Lower lobe of right lung (tissue), 2 donors: Measurements from ENCODE around the gene SLC11A1. TPM values are rescaled to one million over a fixed set of nuclear protein-coding genes. Genes with fewer than 3 reads are reported as not detected.

Source experiments
- ATAC-seq, 2 donors: fragments of 200-7000 bp; cut with Tn5 transposase; one replicate each; pipeline ENCODE4 v1.9.1; 2020 to 2022; ENCODE audit warnings: mild to moderate bottlenecking in 2 of 2, moderate library complexity in 2 of 2
- DNase-seq: peaks from one replicate; pipeline ENCODE4 v3.0.0-alpha.2; 2020
- H3K27ac ChIP-seq: fragments of 200-600 bp; one replicate; pipeline ENCODE4 v1.8.0; 2022
- H3K27me3 ChIP-seq: fragments of 200-600 bp; one replicate; pipeline ENCODE4 v1.8.0; 2022; ENCODE audit warnings: low read depth
- H3K36me3 ChIP-seq: fragments of 200-600 bp; one replicate; pipeline ENCODE4 v1.8.0; 2022; ENCODE audit warnings: mild to moderate bottlenecking
- H3K4me1 ChIP-seq: fragments of 200-600 bp; one replicate; pipeline ENCODE4 v1.8.0; 2022
- H3K4me3 ChIP-seq: fragments of 200-600 bp; one replicate; pipeline ENCODE4 v1.8.0; 2022; ENCODE audit warnings: mild to moderate bottlenecking
- H3K9me3 ChIP-seq: fragments of 200-600 bp; one replicate; pipeline ENCODE4 v1.8.0; 2022
- intact Hi-C: fragments of 100-400 bp; cut with DNase I; formaldehyde crosslinking; loops from one replicate; pipeline ENCODE4 v1.11.0; 2022
- long read RNA-seq: library from polyadenylated mRNA; unstranded; transcript quantifications from one replicate; pipeline ENCODE4 v2.0.0, GENCODE V29; 2021
- total RNA-seq: library from RNA; stranded (reverse); fragmentation: NEBNext Ultra II Directional; extraction: Animal tissue kit (Norgen Biotek cat#: 25700); gene quantifications from one replicate; pipeline ENCODE4 v1.2.1, GENCODE V29; 2021
- TF ChIP-seq, protein P1 (sequence below): fragments of 200-600 bp; IDR thresholded peaks from one replicate; pipeline ENCODE4 v1.8.0; 2022; ENCODE audit warnings: antibody characterized with exemption, mild to moderate bottlenecking
- donor health status: DM: no; HTN: yes; CAD: no; lungs with severe emphysema.

The SLC11A1 gene, protein sequence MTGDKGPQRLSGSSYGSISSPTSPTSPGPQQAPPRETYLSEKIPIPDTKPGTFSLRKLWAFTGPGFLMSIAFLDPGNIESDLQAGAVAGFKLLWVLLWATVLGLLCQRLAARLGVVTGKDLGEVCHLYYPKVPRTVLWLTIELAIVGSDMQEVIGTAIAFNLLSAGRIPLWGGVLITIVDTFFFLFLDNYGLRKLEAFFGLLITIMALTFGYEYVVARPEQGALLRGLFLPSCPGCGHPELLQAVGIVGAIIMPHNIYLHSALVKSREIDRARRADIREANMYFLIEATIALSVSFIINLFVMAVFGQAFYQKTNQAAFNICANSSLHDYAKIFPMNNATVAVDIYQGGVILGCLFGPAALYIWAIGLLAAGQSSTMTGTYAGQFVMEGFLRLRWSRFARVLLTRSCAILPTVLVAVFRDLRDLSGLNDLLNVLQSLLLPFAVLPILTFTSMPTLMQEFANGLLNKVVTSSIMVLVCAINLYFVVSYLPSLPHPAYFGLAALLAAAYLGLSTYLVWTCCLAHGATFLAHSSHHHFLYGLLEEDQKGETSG
- 419 TPM for total RNA-seq
- long read RNA-seq, transcript SLC11A1-201 (15 exons, 3,852 nt): major isoform, 83 of 309 reads
- long read RNA-seq, partial matches to known transcripts: 129 of 309 reads
- long read RNA-seq, other reads (novel, unspliced or antisense): 95 of 309 reads

DNA sequence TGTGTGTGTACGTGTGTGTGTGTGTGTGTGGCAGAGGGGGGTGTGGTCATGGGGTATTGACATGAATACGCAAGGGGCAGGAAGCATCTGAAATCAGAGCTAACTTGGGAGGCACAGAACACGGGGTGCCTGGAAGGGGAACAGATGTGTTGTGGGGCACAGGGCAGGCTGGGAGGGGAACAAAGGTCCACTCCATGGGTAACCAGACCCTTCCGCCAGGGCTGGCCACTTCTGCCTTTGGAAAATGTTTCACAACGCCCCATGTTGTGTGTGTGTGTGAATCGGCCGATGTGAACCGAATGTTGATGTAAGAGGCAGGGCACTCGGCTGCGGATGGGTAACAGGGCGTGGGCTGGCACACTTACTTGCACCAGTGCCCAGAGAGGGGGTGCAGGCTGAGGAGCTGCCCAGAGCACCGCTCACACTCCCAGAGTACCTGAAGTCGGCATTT is at the start of gene SLC11A1:
TSS of gene SLC11A1 (plus strand) at position 358 of the 451 bp plus-strand sequence. CDS start 96 bp downstream, outside the sequence.
- TF ChIP-seq, protein P1, sequence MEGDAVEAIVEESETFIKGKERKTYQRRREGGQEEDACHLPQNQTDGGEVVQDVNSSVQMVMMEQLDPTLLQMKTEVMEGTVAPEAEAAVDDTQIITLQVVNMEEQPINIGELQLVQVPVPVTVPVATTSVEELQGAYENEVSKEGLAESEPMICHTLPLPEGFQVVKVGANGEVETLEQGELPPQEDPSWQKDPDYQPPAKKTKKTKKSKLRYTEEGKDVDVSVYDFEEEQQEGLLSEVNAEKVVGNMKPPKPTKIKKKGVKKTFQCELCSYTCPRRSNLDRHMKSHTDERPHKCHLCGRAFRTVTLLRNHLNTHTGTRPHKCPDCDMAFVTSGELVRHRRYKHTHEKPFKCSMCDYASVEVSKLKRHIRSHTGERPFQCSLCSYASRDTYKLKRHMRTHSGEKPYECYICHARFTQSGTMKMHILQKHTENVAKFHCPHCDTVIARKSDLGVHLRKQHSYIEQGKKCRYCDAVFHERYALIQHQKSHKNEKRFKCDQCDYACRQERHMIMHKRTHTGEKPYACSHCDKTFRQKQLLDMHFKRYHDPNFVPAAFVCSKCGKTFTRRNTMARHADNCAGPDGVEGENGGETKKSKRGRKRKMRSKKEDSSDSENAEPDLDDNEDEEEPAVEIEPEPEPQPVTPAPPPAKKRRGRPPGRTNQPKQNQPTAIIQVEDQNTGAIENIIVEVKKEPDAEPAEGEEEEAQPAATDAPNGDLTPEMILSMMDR: no peak
- ATAC-seq (peak; percentile 78 to 93), DNase-seq (peak; percentile 92)
- H3K27ac ChIP-seq: peak within 1 kb of the TSS; percentile 85
- intact Hi-C loops: no loop called here
- no peaks in the 10 kb centered on the region for H3K27me3 ChIP-seq
- H3K9me3 ChIP-seq: no peaks in the 10 kb centered on the region
- peak within 1 kb of the TSS; percentile 53 for H3K4me3 ChIP-seq
- H3K36me3 ChIP-seq: peaks cover 4% of the 10 kb centered on the region
- no peaks in the 10 kb centered on the region for H3K4me1 ChIP-seq

DNA sequence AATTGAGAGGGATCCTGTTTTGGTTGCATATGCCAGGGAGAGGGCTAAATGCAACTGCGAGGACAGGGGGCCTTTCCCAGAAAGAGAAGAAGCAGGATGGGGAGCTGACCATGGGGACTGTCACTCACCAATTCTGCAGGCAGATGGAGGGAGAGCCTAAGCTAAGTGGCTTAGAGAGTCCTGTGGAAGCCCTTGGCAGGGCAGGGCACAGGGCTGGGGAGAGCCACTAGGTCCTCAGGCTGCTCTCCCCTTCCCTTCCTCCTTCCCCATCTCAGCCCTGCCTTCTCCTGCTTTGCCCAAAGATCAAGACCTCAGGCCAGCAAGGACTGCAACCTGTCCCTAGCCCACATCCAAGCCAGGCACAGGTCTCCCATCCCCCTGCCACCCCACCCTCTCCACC is 49.8 kb upstream of the SLC11A1 start:
- intact Hi-C loops: no loop called here
- H3K27ac ChIP-seq: peak overlapping the region; percentile 71
- no peaks in the 10 kb centered on the region for H3K36me3 ChIP-seq
- TF ChIP-seq, protein P1: no peak
- no peak for DNase-seq
- H3K4me3 ChIP-seq: no peak overlapping the region
- H3K4me1 ChIP-seq: peaks cover 57% of the 10 kb centered on the region
- H3K27me3 ChIP-seq: no peaks in the 10 kb centered on the region
- ATAC-seq: no peak
- H3K9me3 ChIP-seq: no peaks in the 10 kb centered on the region

DNA sequence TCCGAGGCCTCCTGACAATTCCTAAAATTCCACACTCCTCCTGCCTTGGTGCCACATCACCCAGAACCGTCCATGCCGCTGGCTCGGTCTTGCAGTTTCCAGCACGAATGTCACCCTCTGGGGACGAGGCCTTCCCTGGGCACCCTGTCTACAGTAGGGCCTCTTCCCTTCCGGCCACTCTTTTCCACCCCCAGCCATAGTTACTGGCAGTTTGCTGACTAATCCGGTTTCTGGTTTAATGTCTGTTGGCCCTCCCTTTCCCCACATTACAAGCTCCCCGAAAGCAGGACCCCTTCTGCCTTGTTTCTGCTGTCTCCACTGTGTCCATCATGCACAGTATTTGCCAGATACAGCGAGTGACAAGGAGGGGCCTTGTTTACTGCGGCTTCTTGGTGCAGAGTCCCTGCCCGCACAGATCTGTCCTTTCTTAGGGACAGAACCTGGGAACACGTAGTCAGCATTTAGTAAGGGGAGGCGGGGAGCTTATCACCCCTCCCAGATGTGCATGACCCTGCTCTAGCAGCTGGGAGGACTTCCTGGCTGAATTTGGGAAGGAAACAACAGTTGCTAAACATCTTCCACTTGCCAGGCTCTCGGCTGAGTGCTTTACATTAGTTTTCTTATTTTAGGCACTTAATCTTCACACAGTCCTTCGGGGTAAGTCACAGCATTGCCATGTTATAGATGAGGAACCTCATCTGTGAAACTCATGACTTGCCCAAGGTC is 49.0 kb upstream of the SLC11A1 start:
- peak in 1 of 2 donors; percentile 13 for ATAC-seq
- Histone ChIP-seq H3K36me3 (no peaks in the 10 kb centered on the region), H3K9me3 (no peaks in the 10 kb centered on the region), H3K4me1 (peaks cover 49% of the 10 kb centered on the region), H3K4me3 (no peak overlapping the region), H3K27ac (peak overlapping the region; percentile 71), H3K27me3 (no peaks in the 10 kb centered on the region)
- DNase-seq: no peak
- intact Hi-C loops: no loop called here
- TF ChIP-seq, protein P1: no peak

DNA sequence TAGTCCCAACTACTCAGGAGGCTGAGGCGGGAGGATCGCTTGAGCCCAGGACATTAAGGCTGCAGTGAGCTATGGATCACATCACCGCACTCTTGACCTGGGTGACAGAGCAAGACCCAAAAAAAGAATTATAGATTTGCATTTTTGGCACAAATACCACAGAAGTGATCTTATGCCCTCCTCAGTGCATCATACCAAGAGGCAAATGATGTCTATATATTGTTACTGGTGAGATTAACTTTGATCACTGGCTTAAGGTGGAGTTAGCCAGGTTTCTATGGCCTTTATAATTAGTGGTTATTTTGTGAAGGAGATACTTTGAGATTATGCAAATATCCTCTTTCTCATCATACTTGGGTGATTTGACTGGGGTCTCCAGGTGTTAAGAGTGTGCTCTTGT is 47.5 kb upstream of the SLC11A1 start:
- Histone ChIP-seq H3K9me3 (no peaks in the 10 kb centered on the region), H3K27ac (no peak overlapping the region), H3K36me3 (no peaks in the 10 kb centered on the region), H3K4me3 (no peak overlapping the region), H3K4me1 (peaks cover 34% of the 10 kb centered on the region), H3K27me3 (no peaks in the 10 kb centered on the region)
- DNase-seq (no peak), ATAC-seq (no peak)
- intact Hi-C loops: no loop called here
- TF ChIP-seq, protein P1: no peak

DNA sequence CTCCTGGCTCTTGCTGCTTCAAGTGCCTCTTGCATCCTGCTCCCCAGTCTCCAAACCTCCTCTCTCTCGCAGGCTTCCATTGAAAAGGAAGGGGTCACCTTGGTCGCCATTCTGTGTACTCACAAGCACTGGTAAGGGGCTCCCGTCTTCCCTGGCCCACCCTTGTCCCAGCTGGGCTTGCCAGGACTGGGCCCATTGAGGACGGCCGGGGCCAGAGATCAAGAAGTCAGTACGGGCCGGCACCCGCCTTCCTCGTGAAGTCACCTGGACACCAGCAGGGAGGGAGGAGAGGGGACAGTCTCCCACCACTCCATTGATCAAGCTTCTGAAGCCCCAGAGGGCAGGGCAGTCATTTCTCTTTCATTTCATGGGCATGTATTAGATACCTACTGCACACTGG is 41.4 kb upstream of the SLC11A1 start:
- Histone ChIP-seq H3K36me3 (peaks cover 13% of the 10 kb centered on the region), H3K27ac (no peak overlapping the region), H3K4me1 (no peaks in the 10 kb centered on the region), H3K9me3 (no peaks in the 10 kb centered on the region), H3K4me3 (no peak overlapping the region), H3K27me3 (no peaks in the 10 kb centered on the region)
- intact Hi-C loops: no loop called here
- TF ChIP-seq, protein P1: no peak
- no peak for DNase-seq
- no peak for ATAC-seq
